Forelimb muscle (tissue), 1 donor: ENCODE measurements around the gene MTSS2. TPM values are rescaled to one million over a fixed set of nuclear protein-coding genes. Genes with fewer than 3 reads are reported as not detected.

ENCODE experiments used
- DNase-seq: peaks from one replicate; pipeline ENCODE4 v3.0.0-alpha.2; 2013; ENCODE audit warnings: low read depth
- polyA plus RNA-seq: library from polyadenylated mRNA; unstranded; fragments of 120-200 nt; gene quantifications from one replicate; pipeline ENCODE4 v1.2.1, GENCODE V29; 2013; ENCODE audit not compliant: insufficient read length

The MTSS2 gene
- polyA plus RNA-seq, 1 donor = 126 TPM

GRCh38 chr16:70687102-70687511, 1.3 kb upstream of the MTSS2 start:
- DNase-seq = no peak

- DNase-seq = no peak
These were observed 686 bp upstream of the MTSS2 start for GRCh38 chr16:70686376-70687101.

GRCh38 chr16:70685061-70685937, 554 bp downstream of the MTSS2 start:
- DNase-seq = no peak

GRCh38 chr16:70684146-70685060, 1.4 kb downstream of the MTSS2 start:
- no peak for DNase-seq

GRCh38 chr16:70683146-70683944, 2.5 kb downstream of the MTSS2 start:
- DNase-seq = no peak

- DNase-seq = no peak
These were observed 3.4 kb downstream of the MTSS2 start for GRCh38 chr16:70682239-70683145.

GRCh38 chr16:70681382-70682238, 4.2 kb downstream of the MTSS2 start:
- no peak for DNase-seq

GRCh38 chr16:70680495-70681381, 5.1 kb downstream of the MTSS2 start:
- DNase-seq = no peak

- no peak for DNase-seq
These were observed 6.0 kb downstream of the MTSS2 start for GRCh38 chr16:70679671-70680494.

GRCh38 chr16:70678898-70679670, 6.8 kb downstream of the MTSS2 start:
- no peak for DNase-seq

GRCh38 chr16:70678121-70678897, 7.5 kb downstream of the MTSS2 start:
- no peak for DNase-seq

- DNase-seq = no peak
These were observed 8.2 kb downstream of the MTSS2 start for GRCh38 chr16:70677499-70678120.

GRCh38 chr16:70676675-70677498, 9.0 kb downstream of the MTSS2 start:
- no peak for DNase-seq
